HG02970 (cell line): ENCODE data around the gene RNU1-4.
"Not testable (repeated sequence)": the region's sequence is repeated elsewhere in the genome, so short reads cannot be mapped to it uniquely, and the experiment has no call there.

Experiments
- ATAC-seq: cut with Tn5 transposase; IDR thresholded peaks from one replicate; pipeline ENCODE4 v1.9.1; 2021; ENCODE audit warnings: mild to moderate bottlenecking, moderate library complexity, moderate number of reproducible peaks; ENCODE audit not compliant: unreplicated experiment, low FRiP score

RNU1-4 gene

GRCh38 chr1:16740047-16740964 is at the start of gene RNU1-4:
Gene RNU1-4, plus strand, starts transcription at chr1:16740516.
- ATAC-seq = peak; percentile 74

GRCh38 chr1:16690971-16691682 is 49.2 kb upstream of the RNU1-4 start:
- not testable (repeated sequence) for ATAC-seq

GRCh38 chr1:16692283-16692682 is 48.0 kb upstream of the RNU1-4 start:
- ATAC-seq = not testable (repeated sequence)

- not testable (repeated sequence) for ATAC-seq
Observed at GRCh38 chr1:16692717-16693448, 47.4 kb upstream of the RNU1-4 start.

GRCh38 chr1:16693449-16694307 is 46.6 kb upstream of the RNU1-4 start:
- not testable (repeated sequence) for ATAC-seq

GRCh38 chr1:16694308-16694702 is 46.0 kb upstream of the RNU1-4 start:
- not testable (repeated sequence) for ATAC-seq

- not testable (repeated sequence) for ATAC-seq
Observed at GRCh38 chr1:16696507-16697150, 43.7 kb upstream of the RNU1-4 start.

GRCh38 chr1:16697152-16697551 is 43.2 kb upstream of the RNU1-4 start:
- not testable (repeated sequence) for ATAC-seq

GRCh38 chr1:16699440-16699839 is 40.9 kb upstream of the RNU1-4 start:
- ATAC-seq = not testable (repeated sequence)

- not testable (repeated sequence) for ATAC-seq
Observed at GRCh38 chr1:16700138-16700895, 40.0 kb upstream of the RNU1-4 start.

- ATAC-seq = not testable (repeated sequence)
Observed at GRCh38 chr1:16701189-16701588, 39.1 kb upstream of the RNU1-4 start.

GRCh38 chr1:16702280-16702679 is 38.0 kb upstream of the RNU1-4 start:
- ATAC-seq = not testable (repeated sequence)

- not testable (repeated sequence) for ATAC-seq
Observed at GRCh38 chr1:16703141-16703540, 37.2 kb upstream of the RNU1-4 start.

GRCh38 chr1:16703602-16704001 is 36.7 kb upstream of the RNU1-4 start:
- ATAC-seq = not testable (repeated sequence)

GRCh38 chr1:16704076-16704475 is 36.2 kb upstream of the RNU1-4 start:
- ATAC-seq = not testable (repeated sequence)

GRCh38 chr1:16704502-16705100 is 35.7 kb upstream of the RNU1-4 start:
- not testable (repeated sequence) for ATAC-seq

- ATAC-seq = not testable (repeated sequence)
Observed at GRCh38 chr1:16706302-16706701, 34.0 kb upstream of the RNU1-4 start.
